ENCODE results near the gene TASP1. TPM values are rescaled to one million over a fixed set of nuclear protein-coding genes. Genes with fewer than 3 reads are reported as not detected.
"Not testable (repeated sequence)": the region's sequence is repeated elsewhere in the genome, so short reads cannot be mapped to it uniquely, and the experiment has no call there.

Gene TASP1, protein sequence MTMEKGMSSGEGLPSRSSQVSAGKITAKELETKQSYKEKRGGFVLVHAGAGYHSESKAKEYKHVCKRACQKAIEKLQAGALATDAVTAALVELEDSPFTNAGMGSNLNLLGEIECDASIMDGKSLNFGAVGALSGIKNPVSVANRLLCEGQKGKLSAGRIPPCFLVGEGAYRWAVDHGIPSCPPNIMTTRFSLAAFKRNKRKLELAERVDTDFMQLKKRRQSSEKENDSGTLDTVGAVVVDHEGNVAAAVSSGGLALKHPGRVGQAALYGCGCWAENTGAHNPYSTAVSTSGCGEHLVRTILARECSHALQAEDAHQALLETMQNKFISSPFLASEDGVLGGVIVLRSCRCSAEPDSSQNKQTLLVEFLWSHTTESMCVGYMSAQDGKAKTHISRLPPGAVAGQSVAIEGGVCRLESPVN
- 1 to 10 TPM; 4.4 to 6.4 (median 4.6) TPM for polyA plus RNA-seq

DNA sequence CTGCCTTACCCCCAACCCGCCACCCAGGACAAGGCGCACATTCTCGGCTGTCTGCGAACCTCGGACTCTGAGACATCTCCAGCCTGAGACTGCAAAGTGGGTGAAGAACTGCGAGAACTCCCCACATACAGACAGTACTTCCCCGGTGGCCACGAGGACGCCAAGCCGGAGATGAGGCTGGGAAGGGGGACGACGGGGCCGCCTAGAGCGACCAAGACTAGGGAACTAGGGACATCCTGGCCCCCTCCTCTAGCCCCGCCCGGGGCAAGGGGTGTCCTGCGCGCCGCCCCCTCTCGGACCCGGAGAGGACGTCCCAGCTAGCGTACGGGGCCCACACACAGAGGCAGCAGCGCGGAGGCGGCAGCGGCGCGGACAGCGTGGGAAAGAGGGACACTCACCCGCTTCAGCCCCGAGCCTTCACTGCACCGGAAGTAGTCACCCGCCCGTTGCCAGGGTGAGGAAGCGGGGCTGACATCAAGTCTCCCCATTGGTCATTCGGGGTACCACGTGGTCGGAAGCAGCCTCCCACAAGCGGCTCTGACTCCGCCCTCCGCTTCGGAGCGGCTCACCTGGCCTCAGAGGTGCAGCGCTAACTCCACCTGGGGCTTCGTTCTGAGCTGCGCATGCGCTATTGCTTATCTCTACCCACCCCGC, at the start of gene TASP1:
TSS of gene TASP1 (minus strand) at position 437 of the 654 bp plus-strand sequence. CDS start 8,854 bp downstream, outside the sequence.
- WGBS, 3 donors = 0 to 1% (median 0%) methylated on average over 50 of the region's 50 CpGs
- H3K27ac ChIP-seq (ENCODE audit: low read depth, low read length) = no peak within 1 kb of the TSS

DNA sequence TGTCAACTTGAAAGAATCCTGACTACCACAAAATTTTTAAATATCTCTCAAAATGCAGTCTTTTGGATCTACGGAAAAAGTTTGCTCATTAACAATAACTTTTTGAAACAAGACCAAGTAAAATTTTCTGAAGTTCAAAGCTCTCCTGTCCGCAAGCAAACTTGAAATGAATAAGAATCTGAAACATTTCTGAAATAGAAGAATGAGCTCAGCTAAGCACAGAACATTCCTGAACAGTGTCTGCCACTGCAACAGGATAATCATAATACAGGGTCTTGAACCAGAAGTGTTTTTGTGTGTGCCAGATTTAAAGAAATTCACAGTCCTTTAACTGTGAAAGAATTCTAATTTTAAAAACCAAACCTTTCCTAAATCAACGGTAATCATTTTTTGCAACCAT, 49.1 kb upstream of the TASP1 start:
- WGBS, 3 donors = 79 to 84% (median 82%) methylated on average over 3 of the region's 3 CpGs
- no peak overlapping the region for H3K27ac ChIP-seq (ENCODE audit: low read depth, low read length)

DNA sequence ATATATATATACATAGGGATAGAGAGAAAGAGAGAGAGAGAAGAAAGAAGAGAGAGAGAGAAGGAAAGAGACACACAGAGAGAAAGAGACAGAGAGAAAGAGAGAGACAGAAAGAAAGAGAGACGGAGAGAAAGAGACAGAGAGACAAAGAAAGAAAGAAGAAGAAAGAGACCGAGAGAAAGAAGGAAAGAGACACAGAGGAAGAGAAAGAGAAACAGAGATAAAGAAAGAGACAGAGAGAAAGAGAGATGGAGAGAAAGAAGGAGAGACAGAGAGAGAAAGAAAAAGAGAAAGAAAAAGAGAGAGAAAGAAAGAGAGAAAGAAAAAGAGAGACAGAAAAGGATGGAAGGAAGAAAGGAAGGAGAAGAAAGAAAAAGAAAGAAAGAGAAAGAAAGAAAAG, 46.9 kb upstream of the TASP1 start:
- H3K27ac ChIP-seq (ENCODE audit: low read depth, low read length) = no peak overlapping the region
- WGBS, 3 donors = 80 to 92% (median 89%) methylated on average over 2 of the region's 2 CpGs

DNA sequence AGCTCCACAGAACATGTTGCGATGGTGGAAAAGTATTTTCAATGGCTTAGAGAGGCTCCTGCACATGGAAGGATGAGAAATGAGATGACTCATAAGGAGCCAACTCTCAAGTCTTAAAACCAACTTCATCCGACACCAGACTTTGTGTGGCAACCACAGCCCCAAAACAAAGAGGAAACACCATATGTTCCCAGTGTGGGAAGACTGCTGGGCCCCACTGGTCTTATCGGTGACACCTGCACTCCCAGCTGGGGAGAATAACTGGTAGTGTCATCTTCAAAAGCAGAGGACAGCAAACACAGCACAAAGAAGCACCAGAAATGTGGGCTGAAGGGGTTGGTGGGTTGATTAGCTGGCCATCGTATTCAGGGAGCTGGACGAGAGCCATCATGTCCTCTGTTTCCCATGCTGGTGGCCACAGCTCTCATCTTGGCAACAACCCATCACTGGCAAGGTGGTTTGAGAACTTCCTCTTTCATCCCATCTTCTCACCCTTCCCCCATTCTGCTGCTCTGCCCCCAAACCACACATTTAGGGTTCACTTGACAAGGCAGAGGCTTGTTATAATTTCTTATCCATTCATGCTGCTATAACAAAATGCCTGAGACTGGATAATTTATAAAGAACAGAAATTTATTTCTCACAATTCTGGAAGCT, 46.0 kb upstream of the TASP1 start:
- 52 to 67% (median 56%) methylated on average over 5 of the region's 5 CpGs for WGBS, 3 donors

DNA sequence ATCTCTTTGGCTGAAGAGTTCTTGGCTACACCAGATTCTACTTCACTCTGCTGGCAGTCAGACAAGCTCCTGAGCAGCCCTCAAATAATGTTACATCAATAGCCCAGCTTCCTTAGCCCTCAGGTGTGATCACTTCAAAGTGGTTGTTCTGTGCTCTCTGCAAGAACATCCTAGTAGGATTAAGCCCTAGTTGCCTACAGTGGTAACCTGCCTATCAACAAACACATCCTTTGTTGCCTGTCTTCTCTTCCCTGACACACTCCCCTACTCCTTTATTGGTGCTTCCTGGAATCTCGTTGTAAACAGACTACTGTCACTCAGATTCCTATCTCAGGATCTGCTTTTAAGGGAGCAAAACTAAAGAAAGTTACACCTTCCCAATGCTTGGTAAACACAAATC, 45.1 kb upstream of the TASP1 start:
- no peak overlapping the region for H3K27ac ChIP-seq (ENCODE audit: low read depth, low read length)
- WGBS, 3 donors = 10 to 34% (median 21%) methylated on average over 1 of the region's 1 CpG

More for the DNA sequence above, 46.0 kb upstream of the TASP1 start:
- no peak overlapping the region for H3K27ac ChIP-seq (ENCODE audit: low read depth, low read length)

DNA sequence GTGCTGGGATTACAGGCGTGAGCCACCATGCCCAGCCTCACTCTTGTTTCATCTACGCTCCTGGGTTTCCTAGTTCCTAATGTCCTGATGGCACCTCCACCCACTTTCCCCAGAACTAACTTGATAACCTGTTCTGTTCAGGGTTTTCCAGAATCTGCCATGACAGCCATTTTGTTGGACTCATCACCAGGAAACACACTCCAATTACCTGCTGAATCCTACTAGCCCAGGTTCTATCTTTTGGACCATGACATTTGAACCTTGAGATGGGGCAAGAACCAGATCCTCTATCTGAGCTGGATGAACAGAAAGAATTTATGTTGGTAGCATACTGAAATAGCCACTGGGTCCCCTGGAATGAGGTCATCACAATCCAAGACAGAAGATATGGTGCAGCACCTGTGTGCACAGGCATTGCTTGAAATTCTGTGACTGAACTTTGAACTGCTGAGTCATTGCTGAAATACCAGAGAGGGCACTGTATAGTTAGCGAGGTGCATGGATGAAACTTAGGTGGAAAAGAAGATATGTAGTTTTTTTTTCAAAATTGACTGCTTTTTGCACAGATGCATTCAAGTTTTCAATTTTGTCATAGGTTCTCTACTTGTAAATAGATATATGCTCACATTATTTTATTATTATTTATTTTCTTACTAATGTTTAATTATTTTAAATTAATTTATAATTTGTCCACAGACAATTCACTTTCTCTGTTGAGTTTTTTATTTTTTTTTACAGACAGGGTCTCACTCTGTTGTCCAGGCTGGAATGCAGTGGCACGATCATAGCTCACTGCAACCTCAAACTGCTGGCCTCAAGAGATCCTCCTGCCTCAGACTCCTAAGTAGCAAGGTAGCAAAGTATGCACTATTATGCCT, 42.8 kb upstream of the TASP1 start:
- 70 to 95% (median 81%) methylated on average over 4 of the region's 4 CpGs for WGBS, 3 donors
- no peak overlapping the region for H3K27ac ChIP-seq (ENCODE audit: low read depth, low read length)

DNA sequence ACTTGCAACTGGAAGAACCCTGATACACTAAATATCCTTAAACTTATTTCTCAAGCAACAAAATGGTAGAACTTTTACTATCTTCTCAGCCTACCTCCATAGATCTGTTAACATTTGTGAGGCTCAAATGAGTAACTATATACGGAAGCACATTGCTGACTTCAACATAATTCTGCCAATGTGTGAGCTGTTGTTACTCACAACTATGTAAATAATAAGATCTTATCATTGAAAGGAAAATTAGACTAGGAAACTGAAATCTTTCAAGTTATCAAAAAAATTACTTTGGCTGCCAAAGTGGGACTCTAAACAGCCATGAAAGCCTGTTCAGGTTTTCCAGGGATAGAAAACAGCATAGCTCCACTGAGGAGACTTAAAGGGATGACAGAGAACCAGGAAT, 40.2 kb upstream of the TASP1 start:
- 51 to 80% (median 71%) methylated on average over 1 of the region's 1 CpG for WGBS, 3 donors
- H3K27ac ChIP-seq (ENCODE audit: low read depth, low read length) = no peak overlapping the region

DNA sequence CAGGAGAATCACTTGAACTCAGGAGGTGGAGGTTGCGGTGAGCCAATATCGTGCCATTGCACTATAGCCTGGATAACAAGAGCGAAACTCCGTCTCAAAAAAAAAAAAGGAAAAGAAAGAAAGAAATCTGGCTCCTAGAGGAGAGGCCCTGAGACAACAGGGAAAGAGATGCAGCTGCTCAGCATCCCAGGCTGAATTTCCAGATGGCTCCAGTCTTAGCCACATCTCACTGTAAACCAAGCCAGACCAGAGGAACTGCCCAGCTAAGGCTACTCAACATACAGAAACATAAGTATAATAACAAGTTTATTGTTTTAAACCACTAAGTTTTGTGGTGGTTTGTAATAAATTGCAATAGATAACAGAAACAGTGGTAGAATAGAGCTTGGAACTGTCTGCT, 38.5 kb upstream of the TASP1 start:
- no peak overlapping the region for H3K27ac ChIP-seq (ENCODE audit: low read depth, low read length)
- 78 to 98% (median 86%) methylated on average over 3 to 4 of the region's 4 CpGs for WGBS, 3 donors

DNA sequence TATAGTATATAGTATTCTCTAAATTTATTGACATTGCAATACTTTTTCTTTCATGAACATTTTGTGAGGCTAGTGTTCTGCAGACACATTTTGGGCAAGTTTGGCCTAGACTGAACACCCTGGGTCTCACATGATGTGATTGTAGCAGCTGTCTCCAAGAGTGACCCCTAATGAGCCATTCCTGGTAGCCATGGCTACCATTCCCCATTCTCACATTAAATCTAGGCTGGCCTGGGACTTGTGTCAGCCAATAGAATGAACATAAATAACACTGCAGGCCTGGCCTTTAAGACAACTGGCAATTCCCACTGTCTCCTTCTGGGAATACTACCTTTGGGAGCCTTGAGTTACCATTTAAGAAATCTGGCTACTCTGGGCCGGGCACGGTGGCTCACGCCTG, 38.0 kb upstream of the TASP1 start:
- WGBS, 3 donors = 75 to 93% (median 87%) methylated on average over 3 of the region's 3 CpGs
- no peak overlapping the region for H3K27ac ChIP-seq (ENCODE audit: low read depth, low read length)

DNA sequence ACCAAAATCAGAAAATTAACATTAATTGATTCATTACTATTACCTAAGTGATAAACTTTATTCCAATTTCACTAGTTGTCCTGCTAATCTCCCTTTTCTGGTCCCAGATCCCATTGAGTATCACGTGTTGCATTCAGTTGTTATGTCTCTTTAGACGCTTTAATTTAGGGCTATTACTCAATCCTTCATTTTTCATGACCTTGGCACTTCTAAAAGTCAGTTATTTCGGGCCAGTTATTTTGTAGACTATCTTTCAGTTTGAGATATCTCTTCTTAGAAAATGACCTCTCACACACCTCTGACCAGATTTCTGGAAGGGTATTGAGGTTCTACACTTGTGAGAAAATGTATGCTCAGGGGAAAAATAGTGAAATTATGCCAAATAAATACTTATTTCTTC, 34.0 kb upstream of the TASP1 start:
- WGBS, 3 donors = 45 to 53% (median 47%) methylated on average over 3 of the region's 3 CpGs
- no peak overlapping the region for H3K27ac ChIP-seq (ENCODE audit: low read depth, low read length)

DNA sequence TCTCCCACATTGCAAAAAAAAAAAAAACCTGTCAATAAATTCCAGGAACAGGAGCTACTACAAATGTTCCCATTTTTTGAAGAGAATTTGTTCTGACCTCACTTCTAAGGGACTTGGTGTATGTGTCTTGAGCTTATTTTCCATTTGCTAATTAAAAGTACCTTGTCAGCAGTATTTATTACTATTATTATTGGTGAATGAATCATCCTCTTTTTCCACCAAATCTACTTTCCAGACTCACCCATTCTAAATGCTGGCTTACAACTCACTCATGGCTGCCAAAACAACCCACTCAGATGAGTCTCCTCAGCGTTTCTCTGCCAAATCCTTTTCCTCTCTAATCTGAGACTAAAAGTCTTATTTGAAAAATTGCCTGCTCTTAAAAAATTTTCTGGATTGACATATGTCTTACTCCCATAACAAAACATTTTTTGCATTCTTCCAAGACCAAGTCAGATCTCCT, 33.2 kb upstream of the TASP1 start:
- WGBS, 3 donors = 19 to 40% (median 37%) methylated on average over 1 of the region's 1 CpG
- H3K27ac ChIP-seq (ENCODE audit: low read depth, low read length) = no peak overlapping the region

DNA sequence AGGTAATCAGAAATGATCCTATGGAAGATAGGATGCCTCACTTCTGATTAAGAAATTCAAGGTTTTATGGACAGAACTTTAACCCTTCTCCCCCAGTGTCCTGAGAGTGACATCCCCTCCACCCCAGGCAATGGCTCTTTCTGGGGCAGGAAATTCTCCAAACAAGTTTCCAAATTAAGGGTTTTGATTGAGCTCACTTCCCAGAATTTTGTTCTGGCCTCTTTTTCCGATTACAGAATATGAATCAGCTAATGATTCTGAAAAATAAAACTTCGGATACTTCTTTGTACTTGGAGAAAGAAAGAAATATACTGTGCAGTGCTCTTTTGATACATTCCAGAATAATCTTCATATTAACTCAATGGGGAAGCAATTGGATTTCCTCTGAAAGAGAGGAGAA, 32.8 kb upstream of the TASP1 start:
- 44 to 71% (median 45%) methylated on average over 2 of the region's 2 CpGs for WGBS, 3 donors
- no peak overlapping the region for H3K27ac ChIP-seq (ENCODE audit: low read depth, low read length)

DNA sequence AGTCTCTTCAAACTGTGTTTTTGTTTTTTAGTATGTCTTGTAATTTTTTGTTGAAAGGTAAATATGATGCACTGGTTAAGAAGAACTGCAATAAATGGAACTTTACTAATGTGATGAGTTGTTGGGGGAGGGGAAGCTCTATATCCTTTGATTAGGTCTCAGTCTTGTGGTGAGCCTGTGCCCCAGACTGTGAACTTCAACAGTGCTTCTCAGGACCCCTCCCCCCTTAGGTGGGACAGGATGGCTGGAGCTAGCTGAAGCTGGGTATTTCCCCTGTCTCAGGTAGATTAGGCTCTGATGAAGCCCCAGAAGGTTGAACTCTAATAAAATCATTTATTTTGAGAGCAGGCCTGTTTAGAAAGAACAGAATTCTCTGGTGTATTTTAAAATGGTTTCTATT, 31.4 kb upstream of the TASP1 start:
- H3K27ac ChIP-seq (ENCODE audit: low read depth, low read length) = no peak overlapping the region

DNA sequence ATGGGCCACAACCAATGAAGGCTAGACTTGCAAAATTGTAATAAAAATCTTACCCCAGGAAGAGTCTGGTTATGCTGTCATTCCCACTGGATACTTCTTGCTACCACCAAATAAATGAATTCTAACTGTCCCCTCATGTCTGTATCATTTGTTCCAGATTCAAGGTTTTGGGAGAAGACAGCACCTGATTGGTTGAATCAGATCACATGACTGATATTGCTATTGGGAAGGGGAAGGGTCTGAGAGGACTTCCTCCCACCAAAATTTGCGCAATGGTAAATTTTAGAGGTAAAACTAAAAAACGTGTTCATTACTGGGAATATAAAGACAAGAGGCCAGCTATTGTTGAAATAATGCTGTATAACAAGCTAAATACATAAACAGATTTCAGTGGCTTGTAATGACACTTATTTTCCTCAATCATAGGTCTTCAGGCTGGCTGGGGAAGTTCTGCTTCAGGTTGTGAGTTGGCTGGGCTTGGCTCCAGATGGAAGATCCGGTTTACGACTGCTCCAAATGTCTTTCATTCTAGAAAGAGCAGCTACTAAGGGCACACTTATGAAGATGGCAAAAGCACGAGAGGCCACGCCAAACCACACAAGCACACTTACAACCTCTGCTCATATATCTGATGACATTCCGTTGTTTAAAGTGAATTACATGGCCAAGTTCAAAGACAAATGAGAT, 27.1 kb upstream of the TASP1 start:
- H3K27ac ChIP-seq (ENCODE audit: low read depth, low read length) = no peak overlapping the region
- 82 to 87% (median 84%) methylated on average over 7 of the region's 7 CpGs for WGBS, 3 donors

DNA sequence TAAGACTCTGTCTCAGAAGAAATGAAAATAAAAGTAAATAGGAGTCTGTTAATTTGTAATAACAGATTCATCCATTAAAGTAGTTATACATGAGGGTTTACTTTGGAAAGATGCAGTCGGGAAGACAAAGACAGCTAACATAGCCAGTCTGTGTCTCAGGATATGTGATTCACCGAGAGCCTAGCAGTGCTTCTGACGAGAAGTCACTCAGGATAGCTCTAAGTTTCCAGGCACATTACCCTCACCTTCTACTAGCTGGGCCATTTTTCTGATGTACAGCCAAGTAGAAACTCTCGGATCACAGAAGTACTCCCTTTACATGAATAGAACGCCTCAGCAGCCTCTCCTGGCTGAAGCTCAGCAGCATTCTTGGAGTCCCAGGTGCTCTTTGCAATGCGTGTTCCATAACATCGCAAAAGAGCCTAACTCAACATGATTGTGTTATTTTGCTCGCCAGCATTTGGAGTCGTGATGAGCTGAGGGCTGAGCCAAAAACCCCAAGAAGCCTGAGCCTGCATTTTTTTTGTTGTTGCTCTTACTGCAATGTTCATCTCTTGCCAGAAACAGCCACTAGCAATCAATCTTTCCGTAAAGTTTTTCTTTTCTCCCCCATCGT, 22.4 kb upstream of the TASP1 start:
- H3K27ac ChIP-seq (ENCODE audit: low read depth, low read length) = no peak overlapping the region
- WGBS, 3 donors = 46 to 59% (median 49%) methylated on average over 11 of the region's 11 CpGs

DNA sequence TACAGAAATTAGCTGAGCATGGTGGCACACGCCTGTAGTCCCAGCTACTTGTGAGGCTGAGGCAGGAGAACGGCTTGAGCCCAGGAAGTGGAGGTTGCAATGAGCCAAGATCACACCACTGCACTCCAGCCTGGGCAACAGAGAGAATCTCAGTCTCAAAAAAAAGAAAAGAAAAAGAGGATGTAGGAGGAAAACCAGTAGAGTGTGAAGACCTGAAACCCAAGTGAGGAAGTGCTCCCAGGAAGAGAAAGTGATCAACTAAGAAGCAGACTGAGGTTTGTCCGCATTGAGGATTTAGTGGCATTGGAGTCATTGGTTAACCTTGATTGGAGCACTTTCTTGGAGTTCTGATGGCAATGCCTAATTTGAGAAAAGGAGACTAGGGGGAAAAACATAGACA, 20.6 kb upstream of the TASP1 start:
- no peak overlapping the region for H3K27ac ChIP-seq (ENCODE audit: low read depth, low read length)
- WGBS, 3 donors = 64 to 83% (median 79%) methylated on average over 3 of the region's 3 CpGs

DNA sequence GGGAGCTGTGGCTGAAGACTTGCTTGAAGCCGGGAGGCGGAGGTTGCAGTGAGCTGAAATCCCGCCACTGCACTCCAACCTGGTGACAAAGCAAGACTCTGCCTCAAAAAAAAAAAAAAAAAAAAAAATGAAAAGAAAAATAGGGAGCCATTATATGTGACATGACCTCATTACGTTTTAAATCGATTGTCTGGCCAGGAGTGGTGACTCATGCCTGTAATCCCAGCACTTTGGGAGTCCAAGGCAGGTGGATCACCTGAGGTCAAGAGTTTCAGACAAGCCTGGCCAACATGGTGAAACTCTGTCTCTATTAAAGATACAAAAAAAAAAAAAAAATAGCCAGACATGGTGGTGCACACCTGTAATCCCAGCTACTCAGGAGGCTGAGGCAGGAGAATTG, 19.3 kb upstream of the TASP1 start:
- WGBS, 3 donors = 85 to 90% (median 87%) methylated on average over 5 of the region's 5 CpGs
- H3K27ac ChIP-seq (ENCODE audit: low read depth, low read length) = not testable (repeated sequence)
